ENCODE measurements around the gene PPP2R5E.

PPP2R5E gene

GRCh38 chr14:63465347-63465746 lies 77.8 kb downstream of the PPP2R5E start:
- no peaks in the 10 kb centered on the region for H4K20me1 ChIP-seq (ENCODE audit: low read depth, low read length)
- no peak overlapping the region for H3K4me2 ChIP-seq (ENCODE audit: low read depth, low read length, poor library complexity, severe bottlenecking)
- H3K36me3 ChIP-seq (ENCODE audit: low read length) = no peaks in the 10 kb centered on the region
- TF ChIP-seq EZH2phosphoT487 (conservative IDR thresholded peaks at IDR 0.05; ENCODE audit: low read length) (no peak), CTCF (IDR thresholded peaks at IDR 0.05; ENCODE audit: insufficient read depth, low read length, poor library complexity, severe bottlenecking) (no peak)
- no peak overlapping the region for H3K4me3 ChIP-seq (ENCODE audit: insufficient read depth, low read length, poor library complexity, severe bottlenecking)
- H3K27me3 ChIP-seq (ENCODE audit: low read length) = no peaks in the 10 kb centered on the region
- H3K27ac ChIP-seq (ENCODE audit: low read depth, low read length) = no peak overlapping the region
- no peak overlapping the region for H3K9ac ChIP-seq (ENCODE audit: low read length)
- H2AFZ ChIP-seq (ENCODE audit: low read depth, low read length, severe bottlenecking) = no peak overlapping the region
- no peaks in the 10 kb centered on the region for H3K9me3 ChIP-seq (ENCODE audit: insufficient read depth, low read length)
- peaks cover 62% of the 10 kb centered on the region for H3K79me2 ChIP-seq (ENCODE audit: insufficient read depth, low read length)
- H3K9me2 ChIP-seq (replicated peaks; ENCODE audit: insufficient read depth, low read length) = no peaks in the 10 kb centered on the region
- no peaks in the 10 kb centered on the region for H3F3A ChIP-seq (ENCODE audit: insufficient read depth)

- Histone ChIP-seq H3K4me2 (ENCODE audit: low read depth, low read length, poor library complexity, severe bottlenecking) (no peak overlapping the region), H3K27me3 (ENCODE audit: low read length) (no peaks in the 10 kb centered on the region), H3K79me2 (ENCODE audit: insufficient read depth, low read length) (peaks cover 60% of the 10 kb centered on the region), H3K9me2 (replicated peaks; ENCODE audit: insufficient read depth, low read length) (no peaks in the 10 kb centered on the region), H3K9me3 (ENCODE audit: insufficient read depth, low read length) (no peaks in the 10 kb centered on the region), H3K27ac (ENCODE audit: low read depth, low read length) (no peak overlapping the region), H4K20me1 (ENCODE audit: low read depth, low read length) (no peaks in the 10 kb centered on the region), H3F3A (ENCODE audit: insufficient read depth) (no peaks in the 10 kb centered on the region), H2AFZ (ENCODE audit: low read depth, low read length, severe bottlenecking) (no peak overlapping the region), H3K4me3 (ENCODE audit: insufficient read depth, low read length, poor library complexity, severe bottlenecking) (no peak overlapping the region), H3K36me3 (ENCODE audit: low read length) (no peaks in the 10 kb centered on the region), H3K9ac (ENCODE audit: low read length) (no peak overlapping the region)
- TF ChIP-seq CTCF (IDR thresholded peaks at IDR 0.05; ENCODE audit: insufficient read depth, low read length, poor library complexity, severe bottlenecking) (no peak), EZH2phosphoT487 (conservative IDR thresholded peaks at IDR 0.05; ENCODE audit: low read length) (no peak)
Observed at GRCh38 chr14:63460680-63461369, 82.4 kb downstream of the PPP2R5E start.

GRCh38 chr14:63459738-63460137 lies 83.4 kb downstream of the PPP2R5E start:
- H4K20me1 ChIP-seq (ENCODE audit: low read depth, low read length) = no peaks in the 10 kb centered on the region
- no peaks in the 10 kb centered on the region for H3F3A ChIP-seq (ENCODE audit: insufficient read depth)
- H3K36me3 ChIP-seq (ENCODE audit: low read length) = no peaks in the 10 kb centered on the region
- TF ChIP-seq EZH2phosphoT487 (conservative IDR thresholded peaks at IDR 0.05; ENCODE audit: low read length) = no peak
- TF ChIP-seq CTCF (IDR thresholded peaks at IDR 0.05; ENCODE audit: insufficient read depth, low read length, poor library complexity, severe bottlenecking) = no peak
- no peaks in the 10 kb centered on the region for H3K9me3 ChIP-seq (ENCODE audit: insufficient read depth, low read length)
- no peaks in the 10 kb centered on the region for H3K27me3 ChIP-seq (ENCODE audit: low read length)
- H2AFZ ChIP-seq (ENCODE audit: low read depth, low read length, severe bottlenecking) = no peak overlapping the region
- peaks cover 59% of the 10 kb centered on the region for H3K79me2 ChIP-seq (ENCODE audit: insufficient read depth, low read length)
- H3K4me3 ChIP-seq (ENCODE audit: insufficient read depth, low read length, poor library complexity, severe bottlenecking) = no peak overlapping the region
- no peak overlapping the region for H3K27ac ChIP-seq (ENCODE audit: low read depth, low read length)
- H3K9me2 ChIP-seq (replicated peaks; ENCODE audit: insufficient read depth, low read length) = no peaks in the 10 kb centered on the region
- H3K4me2 ChIP-seq (ENCODE audit: low read depth, low read length, poor library complexity, severe bottlenecking) = no peak overlapping the region
- H3K9ac ChIP-seq (ENCODE audit: low read length) = no peak overlapping the region
